ENCODE data around the gene CGRRF1. TPM values are rescaled to one million over a fixed set of nuclear protein-coding genes. Genes with fewer than 3 reads are reported as not detected.

CGRRF1 gene
- total and polyA plus RNA-seq, 2 of the 13 experiments (the other 11 are each of a cell fraction or from before 2014, with no cell fraction given), result 16.8 to 18.2 TPM

DNA sequence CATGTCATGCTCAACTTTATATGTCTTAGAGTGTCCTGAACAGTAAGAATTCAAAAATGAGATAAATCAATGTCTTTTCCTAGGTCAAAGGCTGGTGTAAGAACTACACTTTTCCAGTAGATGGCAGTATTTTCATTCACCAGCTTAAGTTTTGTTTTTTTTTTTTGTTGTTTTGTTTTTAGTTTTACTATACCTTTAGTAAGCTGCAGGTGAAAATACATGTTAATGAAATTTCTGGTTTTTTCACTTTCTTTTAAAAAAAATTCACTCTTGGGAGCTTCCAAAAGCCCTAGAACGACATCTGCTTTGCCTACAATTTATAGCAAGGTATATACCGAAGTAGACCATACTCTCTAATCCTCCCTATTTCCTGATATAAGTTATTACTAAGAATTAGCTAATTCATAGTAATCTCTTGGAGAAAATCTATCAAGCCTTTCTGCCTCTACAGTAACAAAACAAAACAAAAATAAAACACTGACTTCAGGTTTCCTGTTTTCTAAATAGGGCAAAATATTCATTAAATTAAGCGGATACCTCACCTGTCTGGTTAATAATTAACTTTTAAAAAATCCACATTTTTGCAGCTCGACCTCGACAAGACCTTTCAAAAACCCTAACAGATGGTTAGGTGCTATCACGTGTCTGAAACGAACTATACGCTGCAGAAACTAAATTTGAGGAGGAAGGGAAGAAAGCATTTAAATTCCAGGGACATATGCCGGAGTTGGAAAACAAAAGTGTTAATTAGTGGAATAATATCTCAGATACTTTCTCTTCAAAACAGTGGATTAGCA is 54.6 kb downstream of the CGRRF1 start:
- Histone ChIP-seq H3K79me2 (ENCODE audit: insufficient read depth, low read length) (peaks cover 25% of the 10 kb centered on the region), H3K27ac (ENCODE audit: extremely low read length, insufficient read depth, low read length) (peak overlapping the region; percentile 97), H3K27me3 (ENCODE audit: control insufficient read depth in 1 of 2, insufficient read depth in 2 of 2, low read length in 2 of 2) (no peaks in the 10 kb centered on the region), H3K9me3 (ENCODE audit: low read length) (no peaks in the 10 kb centered on the region), H3K4me2 (ENCODE audit: low read depth, low read length) (peak overlapping the region; percentile 94), H3K4me1 (ENCODE audit: insufficient read depth, low read length) (peaks cover 13% of the 10 kb centered on the region), H3K4me3 (replicated peaks in 1 of 3; ENCODE audit: insufficient read depth in 1 of 3, low read depth in 2 of 3, low read length in 3 of 3) (peak overlapping the region; percentile 73 to 93 (median 89)), H4K20me1 (ENCODE audit: insufficient read depth, low read length) (peaks cover 10% of the 10 kb centered on the region; the same call in 1 of the 2 replicates), H3K9ac (ENCODE audit: insufficient read depth, low read depth, low read length) (peak overlapping the region; percentile 96), H3K36me3 (replicated peaks in 1 of 2; ENCODE audit: control insufficient read depth in 1 of 2, insufficient read depth in 2 of 2, low read length in 2 of 2) (peaks cover 0 to 2% of the 10 kb centered on the region in 2 experiments; a peak in 1 of 5 replicates), H2AFZ (ENCODE audit: low read length) (no peak overlapping the region)
- peak; percentile 36 for DNase-seq (ENCODE audit: low spot score)
- POLR2A ChIA-PET, result interaction anchor here (0.7 to 4.5 kb wide), 18 partner anchors 7 to 240 kb away, joined by 3 to 35 read pairs (median 4); partner anchors contain the start of gene CGRRF1
- in situ Hi-C loops (cut with HindIII; ENCODE audit: extremely low pct_ligation_motif_present, low pct_unique_long_range_greater_than_20kb) (loop anchor here (10.0 kb wide), 1 partner anchor 241 kb away; no protein-coding TSS in a partner anchor), intact Hi-C loops (cut with micrococcal nuclease; ENCODE audit: unreplicated experiment) (loop anchor here (1.0 to 10.0 kb wide), 4 partner anchors 127 to 341 kb away; partner anchors contain the start of gene GCH1)
- ATAC-seq, result no peak
- CTCF ChIA-PET (ENCODE audit: low intra/inter-chr PET ratio, low total read pairs), result interaction anchor here (0.6 to 5.1 kb wide), 7 partner anchors 79 to 293 kb away, joined by 3 to 39 read pairs (median 5); no protein-coding TSS in a partner anchor
- BruUV-seq (replicated peaks), result no TSS peak
- FAIRE-seq, result peak; percentile 79
- 1% methylated on average over 9 of the region's 9 CpGs for WGBS (ENCODE audit: low lambda C conversion rate)
- 0 out of 2 replicates have a peak, but pooled peaks have one; percentile 27 for TF ChIP-seq PPARG (CRISPR knock-in tag; conservative IDR thresholded peaks at IDR 0.05)
- peak; percentile 26 for TF ChIP-seq KDM5A (IDR thresholded peaks at IDR 0.05; ENCODE audit: borderline replicate concordance, low read length)
- TF ChIP-seq, protein P1, sequence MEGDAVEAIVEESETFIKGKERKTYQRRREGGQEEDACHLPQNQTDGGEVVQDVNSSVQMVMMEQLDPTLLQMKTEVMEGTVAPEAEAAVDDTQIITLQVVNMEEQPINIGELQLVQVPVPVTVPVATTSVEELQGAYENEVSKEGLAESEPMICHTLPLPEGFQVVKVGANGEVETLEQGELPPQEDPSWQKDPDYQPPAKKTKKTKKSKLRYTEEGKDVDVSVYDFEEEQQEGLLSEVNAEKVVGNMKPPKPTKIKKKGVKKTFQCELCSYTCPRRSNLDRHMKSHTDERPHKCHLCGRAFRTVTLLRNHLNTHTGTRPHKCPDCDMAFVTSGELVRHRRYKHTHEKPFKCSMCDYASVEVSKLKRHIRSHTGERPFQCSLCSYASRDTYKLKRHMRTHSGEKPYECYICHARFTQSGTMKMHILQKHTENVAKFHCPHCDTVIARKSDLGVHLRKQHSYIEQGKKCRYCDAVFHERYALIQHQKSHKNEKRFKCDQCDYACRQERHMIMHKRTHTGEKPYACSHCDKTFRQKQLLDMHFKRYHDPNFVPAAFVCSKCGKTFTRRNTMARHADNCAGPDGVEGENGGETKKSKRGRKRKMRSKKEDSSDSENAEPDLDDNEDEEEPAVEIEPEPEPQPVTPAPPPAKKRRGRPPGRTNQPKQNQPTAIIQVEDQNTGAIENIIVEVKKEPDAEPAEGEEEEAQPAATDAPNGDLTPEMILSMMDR (CRISPR knock-in tag; IDR thresholded peaks at IDR 0.05), result peak; percentile 69
- TF ChIP-seq, protein P2, sequence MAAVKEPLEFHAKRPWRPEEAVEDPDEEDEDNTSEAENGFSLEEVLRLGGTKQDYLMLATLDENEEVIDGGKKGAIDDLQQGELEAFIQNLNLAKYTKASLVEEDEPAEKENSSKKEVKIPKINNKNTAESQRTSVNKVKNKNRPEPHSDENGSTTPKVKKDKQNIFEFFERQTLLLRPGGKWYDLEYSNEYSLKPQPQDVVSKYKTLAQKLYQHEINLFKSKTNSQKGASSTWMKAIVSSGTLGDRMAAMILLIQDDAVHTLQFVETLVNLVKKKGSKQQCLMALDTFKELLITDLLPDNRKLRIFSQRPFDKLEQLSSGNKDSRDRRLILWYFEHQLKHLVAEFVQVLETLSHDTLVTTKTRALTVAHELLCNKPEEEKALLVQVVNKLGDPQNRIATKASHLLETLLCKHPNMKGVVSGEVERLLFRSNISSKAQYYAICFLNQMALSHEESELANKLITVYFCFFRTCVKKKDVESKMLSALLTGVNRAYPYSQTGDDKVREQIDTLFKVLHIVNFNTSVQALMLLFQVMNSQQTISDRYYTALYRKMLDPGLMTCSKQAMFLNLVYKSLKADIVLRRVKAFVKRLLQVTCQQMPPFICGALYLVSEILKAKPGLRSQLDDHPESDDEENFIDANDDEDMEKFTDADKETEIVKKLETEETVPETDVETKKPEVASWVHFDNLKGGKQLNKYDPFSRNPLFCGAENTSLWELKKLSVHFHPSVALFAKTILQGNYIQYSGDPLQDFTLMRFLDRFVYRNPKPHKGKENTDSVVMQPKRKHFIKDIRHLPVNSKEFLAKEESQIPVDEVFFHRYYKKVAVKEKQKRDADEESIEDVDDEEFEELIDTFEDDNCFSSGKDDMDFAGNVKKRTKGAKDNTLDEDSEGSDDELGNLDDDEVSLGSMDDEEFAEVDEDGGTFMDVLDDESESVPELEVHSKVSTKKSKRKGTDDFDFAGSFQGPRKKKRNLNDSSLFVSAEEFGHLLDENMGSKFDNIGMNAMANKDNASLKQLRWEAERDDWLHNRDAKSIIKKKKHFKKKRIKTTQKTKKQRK (IDR thresholded peaks at IDR 0.05; ENCODE audit: low read length), result no peak
- TF ChIP-seq, protein P3, sequence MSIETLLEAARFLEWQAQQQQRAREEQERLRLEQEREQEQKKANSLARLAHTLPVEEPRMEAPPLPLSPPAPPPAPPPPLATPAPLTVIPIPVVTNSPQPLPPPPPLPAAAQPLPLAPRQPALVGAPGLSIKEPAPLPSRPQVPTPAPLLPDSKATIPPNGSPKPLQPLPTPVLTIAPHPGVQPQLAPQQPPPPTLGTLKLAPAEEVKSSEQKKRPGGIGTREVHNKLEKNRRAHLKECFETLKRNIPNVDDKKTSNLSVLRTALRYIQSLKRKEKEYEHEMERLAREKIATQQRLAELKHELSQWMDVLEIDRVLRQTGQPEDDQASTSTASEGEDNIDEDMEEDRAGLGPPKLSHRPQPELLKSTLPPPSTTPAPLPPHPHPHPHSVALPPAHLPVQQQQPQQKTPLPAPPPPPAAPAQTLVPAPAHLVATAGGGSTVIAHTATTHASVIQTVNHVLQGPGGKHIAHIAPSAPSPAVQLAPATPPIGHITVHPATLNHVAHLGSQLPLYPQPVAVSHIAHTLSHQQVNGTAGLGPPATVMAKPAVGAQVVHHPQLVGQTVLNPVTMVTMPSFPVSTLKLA (IDR thresholded peaks at IDR 0.05), result 0 out of 2 replicates have a peak, but pooled peaks have one; percentile 3
- TF ChIP-seq ZFP36L1 (CRISPR knock-in tag; IDR thresholded peaks at IDR 0.05), result no peak
- TF ChIP-seq KLF16 (CRISPR knock-in tag; IDR thresholded peaks at IDR 0.05), result 0 out of 4 replicates have a peak, but pooled peaks of 1 of the 2 experiments have one; percentile 20
- TF ChIP-seq, protein P4, sequence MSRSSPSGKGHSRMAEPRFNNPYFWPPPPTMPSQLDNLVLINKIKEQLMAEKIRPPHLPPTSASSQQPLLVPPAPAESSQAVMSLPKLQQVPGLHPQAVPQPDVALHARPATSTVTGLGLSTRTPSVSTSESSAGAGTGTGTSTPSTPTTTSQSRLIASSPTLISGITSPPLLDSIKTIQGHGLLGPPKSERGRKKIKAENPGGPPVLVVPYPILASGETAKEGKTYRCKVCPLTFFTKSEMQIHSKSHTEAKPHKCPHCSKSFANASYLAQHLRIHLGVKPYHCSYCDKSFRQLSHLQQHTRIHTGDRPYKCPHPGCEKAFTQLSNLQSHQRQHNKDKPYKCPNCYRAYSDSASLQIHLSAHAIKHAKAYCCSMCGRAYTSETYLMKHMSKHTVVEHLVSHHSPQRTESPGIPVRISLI (CRISPR knock-in tag; IDR thresholded peaks at IDR 0.05; ENCODE audit: borderline replicate concordance), result peak; percentile 76; the same call in 1 of the 2 replicates

All from HepG2 (cell line).